Right lung (tissue), 5 donors: ENCODE results near the gene SLC6A4. TPM values are rescaled to one million over a fixed set of nuclear protein-coding genes. Genes with fewer than 3 reads are reported as not detected.
"Not testable (repeated sequence)": the region's sequence is repeated elsewhere in the genome, so short reads cannot be mapped to it uniquely, and the experiment has no call there.

ENCODE experiments used
- DNase-seq, 2 donors: peaks; one replicate each; pipeline ENCODE4 v3.0.0-alpha.2; 2013
- polyA plus RNA-seq, 5 donors: library from polyadenylated mRNA; unstranded; fragments of 120-200 nt; gene quantifications; one replicate each; pipeline versions ENCODE4 v1.2.1 to v1.2.3, GENCODE V29; 2013; ENCODE audit warnings: inconsistent platforms in 1 of 5, low replicate concordance in 1 of 5; ENCODE audit not compliant: insufficient read length in 5 of 5, insufficient read depth in 1 of 5

Gene SLC6A4
- polyA plus RNA-seq, 5 donors = 0.71 to 1.7 (median 0.76) TPM

DNA sequence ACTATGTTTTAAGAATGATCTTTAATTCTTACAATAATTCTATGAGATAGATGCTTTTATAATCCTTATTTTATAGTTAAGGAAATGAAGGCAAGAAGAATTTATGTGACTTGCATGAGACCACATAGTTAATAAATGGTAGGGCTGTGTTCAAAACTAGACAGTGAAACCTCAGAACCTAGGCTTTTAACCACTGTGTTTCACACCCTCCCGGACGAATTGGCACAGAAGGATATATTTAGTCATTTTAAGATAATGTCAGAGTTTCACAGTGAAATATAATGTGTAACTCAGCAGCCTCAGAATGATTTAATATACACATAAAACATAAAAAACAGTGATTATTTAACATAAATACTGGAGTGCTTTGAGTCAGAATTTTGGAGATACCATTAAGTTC, 61.8 kb downstream of the SLC6A4 start:
- no peak for DNase-seq

DNA sequence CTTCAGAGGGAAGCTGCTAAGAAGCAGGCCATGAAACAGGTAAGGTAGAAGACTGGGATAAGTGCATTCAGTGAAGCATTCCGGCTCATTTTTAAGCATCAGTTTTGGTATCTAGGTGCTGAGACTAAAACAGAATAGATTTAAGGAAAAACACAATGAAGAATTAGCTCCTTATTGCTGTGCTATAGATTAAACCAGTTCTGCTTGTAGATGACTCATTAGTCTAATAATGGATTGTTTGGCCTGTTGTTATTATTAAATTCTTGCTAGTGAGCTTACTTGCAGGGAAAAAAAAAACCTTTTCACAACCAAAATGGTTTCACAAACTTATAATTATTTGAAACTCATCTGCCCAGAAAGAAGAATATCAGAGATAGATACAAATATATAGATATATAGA, 62.9 kb downstream of the SLC6A4 start:
- DNase-seq = no peak

DNA sequence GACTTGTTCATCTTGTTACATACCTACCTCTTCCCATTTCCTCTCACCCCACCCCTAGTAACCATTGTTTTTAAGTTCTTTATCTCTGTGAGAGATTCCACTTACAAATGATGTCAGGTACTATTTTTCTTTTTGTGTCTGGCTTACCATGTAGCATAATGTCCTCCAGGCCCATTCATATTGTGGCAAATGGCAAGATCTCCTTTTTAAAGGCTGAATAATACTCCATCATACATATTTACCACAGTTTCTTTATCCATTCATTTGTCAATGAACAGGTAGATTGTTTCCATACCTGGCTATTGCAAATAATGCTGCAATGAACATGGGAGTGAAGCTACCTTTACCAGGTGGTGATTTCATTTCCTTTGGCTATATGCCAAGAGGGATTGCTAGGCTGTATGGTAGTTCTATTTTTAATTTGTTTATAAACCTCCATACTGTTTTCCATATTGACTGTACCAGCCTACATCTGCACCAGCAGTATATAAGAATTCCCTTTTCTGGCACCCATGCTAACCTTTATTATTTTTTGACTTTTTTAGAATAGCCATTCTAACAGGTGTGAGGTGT, 65.0 kb downstream of the SLC6A4 start:
- DNase-seq = no peak

DNA sequence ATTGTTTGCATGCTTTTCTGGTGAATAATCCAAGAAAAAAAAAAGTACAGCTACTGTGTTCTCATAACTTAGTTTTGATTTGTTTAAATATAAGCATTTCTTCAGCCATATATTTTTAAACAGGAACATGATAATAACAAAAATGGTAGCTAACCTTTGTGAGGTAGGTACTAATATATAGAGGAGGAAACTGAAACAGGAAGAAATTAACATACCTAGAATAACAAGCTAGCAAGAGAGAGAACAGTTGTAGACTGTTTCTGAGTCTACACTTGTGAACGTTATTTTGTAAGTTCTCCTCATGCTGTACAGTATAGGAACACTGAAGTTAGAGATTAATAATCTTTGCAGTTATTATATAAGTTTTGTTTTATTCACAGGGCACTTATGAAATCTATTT, 69.5 kb downstream of the SLC6A4 start:
- no peak for DNase-seq

DNA sequence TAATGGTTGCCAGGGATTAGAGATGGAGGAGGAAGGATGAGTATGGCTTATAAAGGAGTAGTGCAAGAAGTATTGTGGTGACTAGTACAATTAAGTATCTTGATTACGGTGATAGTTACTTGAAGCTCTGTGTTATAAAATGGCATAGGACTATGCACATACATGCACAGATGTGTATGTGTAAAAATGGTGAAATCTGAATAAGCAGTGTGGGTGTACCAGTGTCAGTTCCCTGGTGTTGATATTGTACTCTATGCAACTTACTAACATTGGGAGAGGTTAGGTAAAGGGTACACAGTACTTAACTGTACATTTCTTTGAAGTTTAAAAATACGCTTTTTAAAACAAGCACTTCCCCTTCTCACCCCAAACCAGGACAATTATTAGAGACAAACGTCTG, 70.3 kb downstream of the SLC6A4 start:
- no peak for DNase-seq

DNA sequence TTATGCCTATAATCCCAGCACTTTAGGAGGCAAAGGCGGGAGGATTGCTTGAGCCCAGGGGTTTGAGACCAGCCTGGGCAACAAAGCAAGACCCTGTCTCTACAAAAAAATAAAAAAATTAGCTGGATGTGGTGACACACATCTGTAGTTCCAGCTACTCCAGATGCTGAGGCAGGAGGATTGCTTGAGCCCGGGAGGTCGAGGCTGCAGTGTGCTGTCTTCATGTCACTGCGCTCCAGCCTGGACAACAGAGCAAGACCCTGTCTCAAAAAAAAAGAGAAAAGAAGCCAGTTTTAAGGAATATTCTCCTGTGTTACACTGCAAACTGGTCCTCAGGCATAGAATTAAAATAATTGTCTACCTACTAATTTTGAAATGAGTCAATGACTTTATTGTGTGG, 71.0 kb downstream of the SLC6A4 start:
- no peak for DNase-seq

DNA sequence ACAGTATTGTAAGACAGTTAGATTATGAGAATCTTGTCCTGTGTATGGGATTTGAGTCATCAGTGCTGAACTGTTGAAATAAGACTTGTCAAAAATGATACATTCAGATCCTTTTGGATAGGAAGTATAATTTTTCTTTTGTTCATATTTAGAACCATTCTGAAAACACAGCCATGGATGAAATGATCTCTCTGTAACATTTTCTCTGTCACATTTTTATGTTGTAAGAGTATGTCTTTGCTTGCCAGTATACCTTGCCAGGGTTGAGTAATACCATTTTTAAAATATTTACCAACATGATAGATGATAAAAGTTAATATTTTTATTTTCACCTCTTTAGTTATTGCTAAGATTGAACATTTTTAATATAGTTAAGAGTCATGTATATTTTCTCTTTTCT, 73.9 kb downstream of the SLC6A4 start:
- no peak for DNase-seq

DNA sequence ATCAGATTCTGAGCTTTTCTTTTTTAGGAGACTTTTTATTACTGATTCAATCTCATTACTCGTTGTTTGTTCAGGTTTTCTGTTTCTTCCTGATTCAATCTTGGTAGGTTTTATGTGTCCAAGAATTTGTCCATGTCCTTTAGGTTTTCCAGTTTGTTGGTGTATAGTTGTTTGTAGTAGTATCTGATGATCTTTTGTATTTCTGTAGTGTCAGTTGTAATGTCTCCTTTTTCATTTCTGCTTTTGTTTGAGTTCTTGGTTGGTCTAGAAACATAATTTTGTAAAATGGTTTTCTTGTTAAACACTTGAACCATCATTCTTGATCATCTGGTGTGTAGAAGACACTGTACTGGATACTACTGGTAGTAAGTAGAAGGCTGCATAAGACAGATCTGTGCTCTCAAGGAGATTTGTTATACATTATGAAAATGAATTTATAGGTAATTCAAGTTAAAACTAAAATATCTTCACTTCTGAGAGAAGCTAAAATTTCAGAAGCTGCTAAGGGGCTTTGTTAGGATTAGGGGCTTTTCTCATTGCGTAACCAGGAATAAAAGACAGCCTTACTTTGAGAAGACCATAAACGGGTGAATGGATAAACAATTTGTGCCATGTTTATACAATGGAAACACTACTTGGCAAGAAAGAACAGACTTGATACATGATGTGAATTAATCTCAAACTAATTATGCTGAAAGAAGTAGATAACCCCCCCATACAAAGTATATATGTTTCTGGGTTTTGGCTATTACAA, 74.9 kb downstream of the SLC6A4 start:
- DNase-seq = no peak

DNA sequence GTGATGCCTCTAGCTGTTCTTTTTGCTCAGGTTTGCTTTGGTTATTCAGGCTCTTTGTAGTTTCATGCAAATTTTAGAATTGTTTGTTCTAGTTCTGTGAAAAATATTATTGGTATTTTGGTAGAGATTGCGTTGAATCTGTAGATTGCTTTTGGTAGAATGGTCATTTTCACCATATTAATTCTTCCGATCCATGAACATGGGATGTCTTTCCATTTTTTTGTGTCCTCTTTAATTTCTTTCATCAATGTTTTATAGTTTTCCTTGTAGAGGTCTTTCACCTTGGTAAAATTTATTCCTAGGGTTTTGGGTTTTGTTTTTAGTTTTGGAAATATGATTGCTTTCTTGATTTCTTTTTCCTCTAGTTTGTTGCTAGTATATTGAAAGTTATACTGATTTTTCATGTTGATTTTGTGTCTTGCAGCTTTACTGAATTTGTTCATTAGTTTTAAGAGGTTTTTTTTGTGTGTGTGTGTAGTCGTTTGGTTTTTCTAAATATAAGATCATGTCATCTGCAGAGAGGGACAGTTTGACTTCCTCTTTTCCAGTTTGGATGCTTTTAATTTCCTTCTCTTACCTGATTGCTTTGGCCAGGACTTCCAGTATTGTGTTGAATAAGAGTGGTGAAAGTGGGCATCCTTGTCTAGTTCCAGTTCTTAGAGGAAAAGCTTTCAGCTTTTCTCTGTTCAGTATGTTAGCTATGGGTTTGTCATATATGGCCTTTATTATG, 76.4 kb downstream of the SLC6A4 start:
- DNase-seq = no peak

DNA sequence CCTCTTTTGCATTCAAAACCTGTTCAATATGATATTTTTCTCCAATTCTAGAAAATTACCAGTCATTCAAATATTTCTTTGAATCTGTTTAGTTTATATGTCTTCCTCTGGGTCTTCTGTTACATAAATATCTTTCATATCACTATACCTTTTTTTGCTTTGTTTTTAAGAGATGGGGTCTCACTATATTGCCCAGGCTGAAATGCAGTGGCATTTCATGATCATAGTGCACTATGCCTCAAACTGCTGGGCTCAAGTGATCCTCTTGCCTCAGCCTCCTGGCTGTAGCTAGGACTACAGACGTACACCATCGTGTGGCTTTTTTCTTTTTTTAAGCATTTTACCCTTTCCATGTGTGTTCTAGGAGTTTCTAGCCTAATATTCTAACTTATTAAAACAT, 80.1 kb downstream of the SLC6A4 start:
- DNase-seq = no peak

DNA sequence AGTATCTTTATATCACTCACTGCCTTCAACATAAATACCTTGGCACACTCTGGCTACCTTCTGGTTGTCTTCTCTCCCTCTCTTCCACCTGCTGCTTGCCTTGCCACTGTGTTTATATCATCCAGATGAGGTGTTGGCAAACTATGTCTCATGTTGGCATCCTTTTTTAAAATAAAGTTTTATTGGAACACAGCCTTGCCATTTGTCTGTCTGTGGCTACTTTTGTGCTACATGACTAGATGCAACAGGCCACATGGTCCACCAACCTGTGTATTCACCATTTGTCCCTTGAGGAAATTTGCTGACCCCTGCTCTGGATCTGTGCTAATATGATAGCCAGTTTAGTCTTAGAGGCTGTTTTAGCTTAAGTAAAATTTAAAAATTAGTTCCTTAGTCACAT, 82.0 kb downstream of the SLC6A4 start:
- no peak for DNase-seq

DNA sequence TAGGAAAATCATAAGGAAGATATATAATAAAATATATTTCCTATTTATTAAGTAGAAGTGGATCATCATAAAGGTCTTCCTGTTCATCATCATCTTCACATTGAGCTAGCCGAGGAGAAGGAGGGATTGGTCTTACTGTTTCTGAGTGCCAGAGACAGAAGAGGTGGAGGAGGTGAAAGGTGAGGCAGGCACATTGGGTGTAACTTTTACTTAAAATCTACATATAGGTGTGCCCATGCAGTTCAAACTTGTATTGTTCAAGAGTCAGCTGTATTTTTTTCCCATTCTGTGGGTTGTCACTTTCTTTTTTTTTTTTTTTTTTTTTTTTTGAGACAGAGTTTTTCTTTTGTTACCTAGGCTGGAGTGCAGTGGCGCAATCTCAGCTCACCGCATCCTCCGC, 84.0 kb downstream of the SLC6A4 start:
- no peak for DNase-seq

DNA sequence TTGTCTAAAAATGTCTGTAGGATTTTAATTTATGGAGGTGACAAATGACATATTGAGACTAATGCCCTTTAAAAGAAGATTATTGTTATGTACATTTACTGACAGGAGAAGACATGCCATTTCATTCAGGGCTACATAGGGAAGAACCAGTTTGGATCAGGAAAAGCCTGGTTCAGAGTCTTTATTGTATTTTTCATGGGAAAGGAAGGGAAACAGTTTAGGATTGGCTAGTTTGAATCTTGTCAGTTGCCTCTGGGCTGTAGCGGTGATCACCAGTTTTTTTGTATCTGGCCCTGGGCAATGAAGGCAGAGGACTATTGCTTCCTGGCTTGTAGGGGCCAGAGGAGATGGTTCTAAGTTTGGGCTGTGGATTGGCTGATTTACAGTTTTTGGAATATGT, 87.1 kb downstream of the SLC6A4 start:
- DNase-seq = no peak

DNA sequence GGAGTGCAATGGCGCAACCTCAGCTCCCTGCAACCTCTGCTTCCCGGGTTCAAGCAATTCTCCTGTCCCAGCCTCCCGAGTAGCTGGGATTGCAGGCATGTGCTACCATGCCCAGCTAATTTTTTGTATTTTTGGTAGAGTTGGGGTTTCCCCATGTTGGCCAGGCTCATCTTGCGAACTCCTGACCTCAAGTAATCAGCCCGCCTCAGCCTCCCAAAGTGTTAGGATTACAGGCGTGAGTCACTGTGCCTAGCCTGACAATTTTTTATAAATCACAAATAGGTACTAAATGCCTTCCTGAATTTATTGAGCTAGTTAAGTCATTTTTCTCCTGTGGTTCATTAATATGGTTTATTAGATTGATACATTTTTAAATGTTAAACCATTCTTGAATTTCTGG, 87.6 kb downstream of the SLC6A4 start:
- DNase-seq = not testable (repeated sequence)

Other genes starting within 250 kb of the SLC6A4 start
- 10 to 100 TPM; 33.4 to 45.1 (median 34.7) TPM for gene NSRP1, start 118.9 kb downstream of the SLC6A4 start, polyA plus RNA-seq
- gene BLMH, start 56.2 kb upstream of the SLC6A4 start, polyA plus RNA-seq = 10 to 100 TPM; 59.2 to 72.7 (median 68.1) TPM
- not detected for gene TMIGD1, start 98.4 kb upstream of the SLC6A4 start, polyA plus RNA-seq
- gene CPD, start 143.2 kb upstream of the SLC6A4 start, polyA plus RNA-seq = 10 to 100 TPM; 30.8 to 55.6 (median 47.6) TPM
- gene GOSR1, start 241.7 kb upstream of the SLC6A4 start, polyA plus RNA-seq = 10 to 100 TPM; 36.6 to 52.6 (median 51.1) TPM